GM18519 (cell line): ENCODE results near the gene FAAP20.

Experiments
- ATAC-seq: cut with Tn5 transposase; IDR thresholded peaks from one replicate; pipeline ENCODE4 v1.9.1; 2021; ENCODE audit warnings: mild to moderate bottlenecking, moderate library complexity; ENCODE audit not compliant: unreplicated experiment, low FRiP score

FAAP20 gene

GRCh38 chr1:2194319-2194897, at the start of gene FAAP20:
TSS of gene FAAP20 (minus strand) at chr1:2194772. CDS start at chr1:2194749, 23 bp downstream.
- no peak for ATAC-seq

- ATAC-seq: no peak
Measured at GRCh38 chr1:2242814-2243725, 48.5 kb upstream of the FAAP20 start.

- ATAC-seq: no peak
Measured at GRCh38 chr1:2241820-2242219, 47.2 kb upstream of the FAAP20 start.

DNA sequence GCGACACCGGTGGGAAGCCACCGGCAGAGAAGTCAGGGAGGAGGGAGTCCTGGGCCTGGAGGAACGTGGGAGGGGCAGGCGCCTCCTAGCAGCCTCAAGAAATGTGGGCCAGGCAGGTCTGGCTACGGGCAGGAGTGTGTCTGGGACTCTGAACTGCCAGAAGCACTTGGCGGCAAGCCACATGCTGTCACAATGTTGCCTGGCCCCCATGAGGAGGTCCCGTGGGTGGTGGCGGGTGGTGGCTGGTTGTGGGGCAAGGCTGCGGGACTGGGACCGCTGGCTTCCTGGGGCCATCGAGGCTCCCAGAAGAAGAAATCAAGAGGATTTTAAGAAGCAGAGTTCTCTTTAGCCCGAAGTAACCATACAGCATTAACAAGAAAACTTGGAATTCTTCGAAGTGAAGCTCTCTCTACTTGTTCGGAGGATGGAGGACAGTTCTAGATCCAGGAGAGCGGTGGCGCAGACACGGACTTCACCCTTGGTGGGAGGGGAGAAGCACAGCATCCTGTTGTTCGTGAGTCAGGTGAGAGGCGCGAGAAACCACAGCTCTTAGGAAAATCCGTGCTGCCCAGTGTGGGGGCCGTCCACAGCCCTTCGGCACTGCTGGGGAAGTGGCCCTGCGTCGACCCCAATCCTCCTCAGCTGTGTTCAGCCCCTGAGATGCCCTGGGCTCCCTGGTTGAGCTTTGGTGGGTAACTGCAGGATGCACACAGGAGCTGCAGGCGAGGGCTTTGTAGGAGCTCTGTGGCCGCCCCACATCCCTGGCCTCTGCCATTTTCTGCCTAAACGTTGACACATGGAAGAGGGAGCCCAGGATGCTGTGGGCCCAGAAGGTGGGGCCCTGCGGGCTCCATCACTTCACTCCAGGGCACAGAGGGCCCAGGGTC, 45.9 kb upstream of the FAAP20 start:
- ATAC-seq: no peak

GRCh38 chr1:2239384-2239985, 44.9 kb upstream of the FAAP20 start:
- ATAC-seq: no peak

GRCh38 chr1:2239013-2239370, 44.4 kb upstream of the FAAP20 start:
- no peak for ATAC-seq

GRCh38 chr1:2238361-2239012, 43.9 kb upstream of the FAAP20 start:
- ATAC-seq: no peak

DNA sequence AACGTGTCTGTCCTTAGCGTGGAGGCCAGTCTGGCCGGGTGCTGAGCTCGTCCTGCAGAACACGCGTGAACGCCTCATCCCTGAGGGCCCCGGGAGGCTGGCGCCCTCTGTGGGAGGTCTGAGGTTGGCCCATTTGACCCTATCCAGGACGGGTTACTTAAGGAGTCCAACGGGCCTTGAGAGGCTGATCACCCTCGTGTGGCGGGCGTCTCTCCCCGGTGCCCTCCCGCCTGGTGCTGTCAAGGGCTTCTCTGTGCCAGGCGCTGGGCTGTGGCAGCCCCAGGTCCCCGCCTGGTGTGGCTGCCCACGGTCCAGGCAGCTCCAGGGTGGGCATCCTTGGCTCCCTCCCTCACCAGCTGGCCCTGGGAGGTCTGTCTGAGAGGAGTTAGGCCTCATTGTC, 43.2 kb upstream of the FAAP20 start:
- ATAC-seq: no peak

- ATAC-seq: no peak
Measured at GRCh38 chr1:2236695-2237677, 42.4 kb upstream of the FAAP20 start.

DNA sequence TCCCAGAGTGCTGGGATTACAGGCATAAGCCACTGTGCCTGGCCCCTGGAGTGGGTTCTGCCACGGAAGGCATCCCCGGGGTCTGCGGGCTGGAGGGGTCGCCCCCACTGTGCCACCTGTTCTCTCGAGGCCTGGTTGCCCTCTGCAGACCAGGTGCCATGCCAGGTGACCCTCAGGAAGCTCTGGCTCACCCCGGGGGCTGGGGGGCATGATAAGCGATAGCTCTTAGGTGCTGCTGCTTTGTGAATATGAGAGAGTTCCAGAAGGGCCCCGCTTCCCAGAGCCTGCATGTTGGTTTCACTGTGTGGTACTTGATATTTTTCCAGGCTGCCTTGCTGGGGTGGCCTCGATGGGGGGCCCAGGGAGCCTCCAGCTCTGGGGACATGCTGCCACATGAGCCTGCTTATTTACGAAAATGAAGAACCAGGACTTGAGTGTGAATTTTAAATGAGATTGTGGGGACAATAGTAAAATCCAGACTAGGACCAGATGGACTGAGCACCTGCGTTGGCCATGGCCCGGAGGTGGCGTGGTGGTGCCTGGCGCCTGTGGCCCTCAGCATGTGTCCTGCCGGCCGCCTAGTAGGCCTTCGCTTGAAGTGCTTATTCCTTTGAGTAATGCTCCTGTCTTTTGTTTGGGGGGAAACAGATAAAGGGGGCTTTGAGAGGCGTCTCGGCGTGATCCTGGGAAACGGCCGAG, 40.9 kb upstream of the FAAP20 start:
- ATAC-seq: no peak

- no peak for ATAC-seq
Measured at GRCh38 chr1:2234762-2235113, 40.2 kb upstream of the FAAP20 start.

GRCh38 chr1:2233997-2234761, 39.6 kb upstream of the FAAP20 start:
- ATAC-seq: no peak

DNA sequence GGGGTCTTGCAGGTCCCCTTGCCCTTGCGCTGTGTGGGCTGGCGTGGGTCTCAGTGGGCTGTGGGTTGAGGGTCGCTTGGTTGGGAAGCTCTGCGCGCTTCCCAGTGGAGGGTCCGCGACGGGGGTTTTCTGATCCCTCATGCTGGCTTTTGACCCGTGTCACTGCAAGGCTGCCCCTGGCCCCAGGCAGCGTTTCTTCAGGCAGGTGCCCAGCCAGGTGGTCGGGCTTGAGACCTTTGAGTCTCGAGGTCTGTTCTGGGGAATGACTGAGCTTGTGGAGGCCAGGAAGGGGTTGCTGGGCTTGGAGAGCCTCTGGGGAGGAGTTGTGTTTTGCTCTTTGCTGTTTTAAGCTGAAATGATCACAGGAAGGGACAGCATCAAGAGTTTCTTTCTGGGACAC, 38.9 kb upstream of the FAAP20 start:
- ATAC-seq: no peak

DNA sequence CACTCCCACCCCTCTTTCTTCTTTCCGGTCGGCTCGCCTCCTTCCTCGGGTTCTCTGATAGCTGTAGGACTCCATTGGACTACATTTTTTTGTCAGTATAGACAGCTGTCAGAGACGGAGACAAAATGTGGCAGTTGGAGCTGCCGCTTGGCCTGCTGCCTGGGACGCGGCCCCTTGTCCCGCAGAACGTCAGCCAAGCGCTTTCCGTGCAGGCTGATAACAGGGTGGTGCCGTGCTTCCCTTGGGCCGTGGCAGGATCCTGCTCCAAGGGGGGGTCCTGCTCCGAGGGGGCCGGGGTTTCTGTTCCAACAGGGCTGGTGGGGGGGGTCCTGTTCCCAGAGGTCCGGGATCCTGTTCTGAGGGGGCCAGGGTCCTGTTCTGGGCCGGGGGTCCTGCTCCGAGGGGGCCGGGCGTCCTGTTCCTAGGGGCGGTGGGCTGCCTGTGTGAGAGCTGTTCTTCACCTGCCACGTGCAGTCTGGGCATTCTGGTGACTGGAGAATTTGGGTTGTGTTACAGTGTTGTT, 38.4 kb upstream of the FAAP20 start:
- no peak for ATAC-seq

- ATAC-seq: no peak
Measured at GRCh38 chr1:2232255-2232915, 37.8 kb upstream of the FAAP20 start.

DNA sequence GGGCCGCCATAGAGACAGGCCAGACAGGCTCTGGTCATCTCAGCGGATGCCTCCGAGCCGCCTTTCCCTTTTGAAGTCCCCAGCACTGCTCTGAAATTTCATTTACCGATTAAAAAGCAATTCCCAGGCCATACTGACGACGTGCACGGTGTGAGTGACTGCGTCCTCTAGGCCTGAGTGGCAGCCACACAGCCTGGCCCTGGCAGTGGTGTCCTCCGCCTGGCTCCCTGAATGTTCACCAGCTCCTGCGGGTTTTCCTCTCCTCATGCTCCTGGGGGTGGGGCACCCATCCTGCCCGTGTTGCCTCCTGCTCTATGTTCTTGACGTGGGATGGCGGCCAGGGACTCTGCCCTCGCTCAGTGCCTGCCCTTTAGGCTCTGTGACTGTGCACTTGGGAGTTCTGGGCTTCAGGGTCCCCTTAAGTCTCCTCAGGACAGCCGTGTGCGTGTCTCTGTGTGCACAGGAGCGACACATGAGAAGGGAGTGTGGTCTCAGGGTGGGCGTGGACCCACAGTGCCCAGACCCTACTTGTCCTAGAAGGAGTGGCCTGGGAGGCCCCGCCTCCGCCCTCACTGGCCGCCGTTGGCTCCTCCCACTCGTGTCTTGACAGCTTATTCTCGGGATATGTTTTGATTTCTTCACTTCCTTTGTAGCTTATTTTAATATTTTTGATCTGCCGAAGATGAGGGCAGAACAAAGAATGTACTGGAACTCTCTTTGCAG, 37.1 kb upstream of the FAAP20 start:
- no peak for ATAC-seq
